Iris pigment epithelial cell (primary cell): ENCODE measurements around the gene THOC2.
"Not testable (repeated sequence)": the region's sequence is repeated elsewhere in the genome, so short reads cannot be mapped to it uniquely, and the experiment has no call there.

Experiments
- DNase-seq: peaks from one replicate; pipeline ENCODE4 v3.0.0-alpha.2; 2011; ENCODE audit warnings: low read depth

THOC2 gene

GRCh38 chrX:123675154-123675553 is 57.7 kb downstream of the THOC2 start:
- DNase-seq, result no peak

DNA sequence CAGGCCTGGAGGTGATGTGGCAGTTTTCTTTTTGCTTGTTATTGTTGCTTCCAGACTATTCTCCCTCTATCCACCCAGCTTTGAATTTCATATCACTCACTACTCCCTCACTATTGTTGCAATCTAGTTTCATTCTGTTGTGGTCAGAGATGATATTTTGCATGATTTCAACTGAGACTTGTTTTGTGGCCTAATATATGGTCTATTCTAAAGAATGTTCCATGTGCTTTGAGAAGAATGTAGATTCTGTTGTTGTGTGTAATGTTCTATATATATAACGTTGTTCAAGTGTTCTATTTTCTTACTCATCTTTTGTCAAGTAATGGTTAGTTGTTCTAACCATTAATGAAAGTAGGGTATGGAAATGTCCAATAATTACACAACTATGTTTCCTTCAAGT is 59.0 kb downstream of the THOC2 start:
- DNase-seq, result peak; percentile 48

- DNase-seq, result peak; percentile 51
Observed at GRCh38 chrX:123665197-123665596, 67.7 kb downstream of the THOC2 start.

GRCh38 chrX:123664467-123665167 is 68.2 kb downstream of the THOC2 start:
- DNase-seq, result peak; percentile 57

DNA sequence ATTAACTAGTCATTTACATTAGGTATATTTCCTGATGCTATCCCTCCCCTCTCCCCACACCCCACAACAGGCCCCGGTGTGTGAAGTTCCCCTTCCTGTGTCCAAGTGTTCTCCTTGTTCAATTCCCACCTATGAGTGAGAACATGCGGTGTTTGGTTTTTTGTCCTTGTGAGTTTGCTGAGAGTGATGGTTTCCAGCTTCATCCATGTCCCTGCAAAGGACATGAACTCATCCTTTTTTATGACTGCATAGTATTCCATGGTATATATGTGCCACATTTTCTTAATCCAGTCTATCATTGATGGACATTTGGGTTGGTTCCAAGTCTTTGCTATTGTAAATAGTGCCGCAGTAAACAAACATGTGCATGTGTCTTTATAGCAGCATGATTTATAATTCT is 69.1 kb downstream of the THOC2 start:
- DNase-seq, result not testable (repeated sequence)

DNA sequence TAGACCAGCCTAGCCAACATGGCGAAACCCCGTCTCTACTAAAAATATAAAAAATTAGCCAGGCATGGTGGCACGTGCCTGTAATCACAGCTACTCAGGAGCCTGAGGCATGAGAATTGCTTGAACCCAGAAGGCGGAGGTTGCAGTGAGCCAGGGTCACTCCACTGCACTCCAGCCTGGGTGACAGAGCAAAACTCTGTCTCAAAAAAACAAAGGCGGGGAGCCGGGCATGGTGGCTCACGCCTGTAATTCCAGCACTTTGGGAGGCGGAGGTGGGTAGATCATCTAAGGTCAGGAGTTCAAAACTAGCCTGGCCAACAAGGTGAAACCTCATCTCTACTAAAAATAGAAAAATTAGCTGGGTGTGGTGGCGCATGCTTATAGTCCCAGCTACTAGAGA is 76.3 kb downstream of the THOC2 start:
- not testable (repeated sequence) for DNase-seq

- DNase-seq, result not testable (repeated sequence)
Observed at GRCh38 chrX:123648811-123649181, 84.1 kb downstream of the THOC2 start.

DNA sequence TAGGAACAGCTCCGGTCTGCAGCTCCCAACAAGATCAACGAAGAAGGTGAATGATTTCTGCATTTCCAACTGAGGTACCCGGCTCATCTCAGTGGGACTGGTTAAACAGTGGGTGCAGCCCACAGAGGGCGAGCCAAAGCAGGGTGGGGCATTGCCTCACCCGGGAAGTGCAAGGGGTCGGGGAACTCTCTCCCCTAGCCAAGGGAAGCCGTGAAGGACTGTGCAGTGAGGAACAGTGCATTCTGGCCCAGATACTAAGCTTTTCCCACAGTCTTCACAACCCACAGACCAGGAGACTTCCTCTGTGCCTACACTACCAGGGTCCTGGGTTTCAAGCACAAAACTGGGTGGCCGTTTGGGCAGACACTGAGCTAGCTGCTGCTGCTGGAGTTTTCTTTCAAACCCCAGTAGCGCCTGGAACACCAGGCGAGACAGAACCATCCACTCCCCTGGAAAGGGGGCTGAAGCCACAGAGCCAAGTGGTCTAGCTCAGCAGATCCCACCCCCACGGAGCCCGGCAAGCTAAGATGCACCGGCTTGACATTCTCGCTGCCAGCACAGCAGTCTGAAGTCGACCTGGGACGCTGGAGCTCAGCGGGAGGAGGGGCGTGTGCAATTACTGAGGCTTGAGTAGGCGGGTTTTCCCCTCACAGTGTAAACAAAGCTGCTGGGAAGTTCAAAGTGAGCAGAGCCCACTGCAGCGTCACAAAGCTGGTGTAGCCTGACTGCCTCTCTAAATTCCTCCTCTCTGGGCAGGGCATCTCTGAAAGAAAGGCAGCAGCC is 84.6 kb downstream of the THOC2 start:
- peak; percentile 87 for DNase-seq

GRCh38 chrX:123647244-123647643 is 85.6 kb downstream of the THOC2 start:
- DNase-seq, result no peak

- DNase-seq, result no peak
Observed at GRCh38 chrX:123629502-123629901, 103.3 kb downstream of the THOC2 start.

- peak; percentile 62 for DNase-seq
Observed at GRCh38 chrX:123626962-123627361, 105.9 kb downstream of the THOC2 start.

GRCh38 chrX:123625952-123626351 is 106.9 kb downstream of the THOC2 start:
- no peak for DNase-seq

GRCh38 chrX:123625477-123625876 is 107.4 kb downstream of the THOC2 start:
- no peak for DNase-seq

DNA sequence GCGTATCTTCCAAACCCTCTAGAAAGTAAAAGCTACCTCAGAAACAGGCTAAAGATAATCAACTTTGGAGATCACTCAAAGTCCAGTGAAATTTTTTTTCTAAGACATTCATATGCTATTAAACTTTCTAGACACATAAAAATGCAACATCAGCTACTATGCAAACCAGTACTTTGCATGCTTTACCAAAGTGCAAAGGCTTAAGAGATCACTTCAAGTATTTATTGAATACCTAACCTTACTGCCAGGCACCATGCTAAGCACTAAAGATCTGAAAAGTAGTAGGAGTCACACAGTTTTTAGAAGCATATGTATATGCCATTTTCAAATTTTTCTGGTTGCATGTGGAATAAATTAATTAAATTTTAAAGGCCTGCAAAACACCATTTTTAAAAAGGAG is 115.8 kb downstream of the THOC2 start:
- DNase-seq, result no peak

GRCh38 chrX:123610915-123611314 is 121.9 kb downstream of the THOC2 start:
- DNase-seq, result no peak

DNA sequence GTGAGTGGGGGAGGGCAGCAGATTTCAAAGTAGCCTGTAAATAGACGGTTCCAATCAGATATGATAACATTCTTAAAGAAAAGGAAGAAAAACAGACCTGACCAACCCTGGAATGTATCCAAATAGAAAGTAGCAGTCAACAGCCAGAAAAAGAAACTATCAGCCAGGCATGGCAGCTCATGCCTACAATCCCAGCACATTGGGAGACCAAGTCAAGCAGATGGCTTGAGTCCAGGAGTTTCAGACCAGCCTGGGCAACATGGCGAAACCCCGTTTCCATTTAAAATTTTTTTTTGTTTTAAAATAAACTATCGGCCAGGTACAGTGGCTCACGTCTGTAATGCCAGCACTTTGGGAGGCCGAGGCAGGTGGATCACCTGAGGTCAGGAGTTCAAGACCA is 125.0 kb downstream of the THOC2 start:
- no peak for DNase-seq

DNA sequence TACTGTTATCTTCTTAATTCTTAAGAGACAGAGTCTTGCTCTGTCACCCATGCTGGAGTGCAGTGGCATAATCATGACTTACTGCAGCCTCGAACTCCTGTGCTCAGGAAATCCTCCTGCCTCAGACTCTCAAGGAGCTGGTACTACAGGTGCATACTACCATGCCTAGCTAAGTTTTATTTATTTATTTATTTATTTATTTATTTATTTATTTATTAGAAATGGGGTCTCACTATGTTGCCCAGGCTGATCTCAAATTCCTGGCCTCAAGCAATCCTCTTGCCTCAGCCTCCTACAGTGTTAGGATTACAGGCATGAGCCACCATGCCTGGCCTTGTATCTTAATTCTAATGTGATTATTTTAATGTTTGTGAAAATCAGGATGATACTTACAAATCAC is 125.6 kb downstream of the THOC2 start:
- no peak for DNase-seq

GRCh38 chrX:123603491-123603890 is 129.4 kb downstream of the THOC2 start:
- DNase-seq, result no peak

DNA sequence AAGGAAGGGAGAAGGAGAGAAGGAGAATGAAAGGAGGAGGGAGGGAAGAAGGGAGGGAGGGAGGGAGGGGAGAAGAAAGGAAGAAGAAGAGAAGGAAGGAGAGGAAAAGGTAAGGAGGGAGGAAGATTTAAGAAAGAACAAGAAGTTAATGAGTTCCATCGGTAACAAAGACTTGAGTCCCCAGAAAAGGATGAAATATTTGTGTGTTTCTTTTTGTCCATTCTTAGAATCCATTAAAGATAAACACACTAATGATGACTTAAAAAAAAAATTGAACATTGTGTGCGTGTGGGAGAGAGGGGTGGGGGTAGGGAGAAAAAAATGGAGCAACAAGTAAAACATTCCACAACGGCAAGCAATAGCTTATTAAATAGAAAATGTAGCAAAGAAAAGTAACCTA is 131.4 kb downstream of the THOC2 start:
- DNase-seq, result no peak

DNA sequence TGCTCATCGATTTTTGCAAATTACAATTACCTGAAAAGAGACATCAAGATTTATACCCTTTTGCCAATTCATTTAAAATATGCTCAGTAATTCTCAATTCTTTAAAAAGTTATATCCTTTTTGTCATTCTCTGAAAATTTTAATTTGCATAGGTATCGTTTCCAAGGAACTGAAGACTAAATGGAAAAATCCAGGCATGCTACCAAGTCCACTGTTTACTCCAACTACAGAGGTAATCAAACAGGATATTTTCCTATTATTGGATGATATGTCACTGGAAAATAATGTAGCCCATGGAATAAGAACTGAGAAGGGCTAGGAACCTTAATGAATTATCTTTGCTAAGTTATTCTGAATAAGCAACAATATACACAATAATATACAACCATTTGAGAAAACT is 132.7 kb downstream of the THOC2 start:
- no peak for DNase-seq

- DNase-seq, result peak; percentile 68
Observed at GRCh38 chrX:123590842-123591486, 141.9 kb downstream of the THOC2 start.

GRCh38 chrX:123588723-123589122 is 144.1 kb downstream of the THOC2 start:
- no peak for DNase-seq

DNA sequence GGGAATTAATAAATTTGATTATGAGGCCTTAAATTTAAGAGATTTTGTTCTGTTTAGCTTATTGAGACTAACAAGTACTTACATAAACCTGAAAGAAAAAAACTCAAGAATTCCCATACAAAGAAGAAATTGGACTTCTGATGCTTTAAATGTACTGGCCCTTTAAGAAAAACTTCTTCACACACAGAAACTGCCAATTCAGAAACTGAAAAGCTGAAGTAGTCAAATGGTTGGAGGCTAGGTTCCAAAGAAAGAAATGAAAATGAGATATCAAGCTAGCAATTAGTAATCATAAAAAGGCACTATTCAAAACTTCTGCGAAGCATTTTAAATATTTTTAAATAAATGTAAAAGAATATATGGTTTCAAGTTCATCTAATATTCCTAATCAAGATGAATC is 151.3 kb downstream of the THOC2 start:
- no peak for DNase-seq
